Measurements from ENCODE around the gene TMEM120B. TPM values are rescaled to one million over a fixed set of nuclear protein-coding genes. Genes with fewer than 3 reads are reported as not detected.

TMEM120B gene
- total RNA-seq, 1 donor from 2014 or later, result 9.7 TPM

DNA sequence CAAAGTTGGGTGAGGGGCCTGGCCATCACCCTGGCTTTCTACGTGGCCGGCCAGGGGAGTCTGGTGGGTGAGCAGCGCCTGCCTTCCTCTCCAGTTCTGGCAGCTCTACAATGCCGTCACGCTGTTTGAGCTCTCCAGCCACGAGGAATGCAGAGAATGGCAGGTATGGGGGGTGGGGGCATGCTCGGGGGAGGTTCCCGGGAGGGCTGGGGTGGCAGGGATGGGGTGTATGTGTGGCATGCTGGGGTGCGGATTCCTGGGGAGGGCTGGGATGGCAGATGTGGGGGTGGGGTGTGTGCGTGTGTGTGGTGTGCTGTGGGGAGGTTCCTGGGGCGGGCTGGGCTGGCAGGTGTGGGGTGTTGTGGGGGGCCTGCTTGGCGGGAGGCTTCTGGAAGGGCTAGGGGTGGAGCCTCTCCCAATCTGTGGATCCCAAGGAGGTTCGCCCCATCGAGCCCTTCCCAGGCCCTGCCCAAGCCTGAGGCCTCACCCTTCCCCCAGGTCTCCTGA lies 62.5 kb downstream of the TMEM120B start:
- H3K27me3 ChIP-seq, result no peaks in the 10 kb centered on the region
- intact Hi-C loops (cut with DNase I), result no loop called here
- H3K9me3 ChIP-seq, result no peaks in the 10 kb centered on the region
- H3K27ac ChIP-seq, result no peak overlapping the region
- no peak for DNase-seq (ENCODE audit: low spot score in 2 of 2)
- no peaks in the 10 kb centered on the region for H3K4me1 ChIP-seq
- peaks cover 0 to 3% of the 10 kb centered on the region in 2 donors for H3K36me3 ChIP-seq
- H3K4me3 ChIP-seq, result no peak overlapping the region
- TF ChIP-seq, protein P1, sequence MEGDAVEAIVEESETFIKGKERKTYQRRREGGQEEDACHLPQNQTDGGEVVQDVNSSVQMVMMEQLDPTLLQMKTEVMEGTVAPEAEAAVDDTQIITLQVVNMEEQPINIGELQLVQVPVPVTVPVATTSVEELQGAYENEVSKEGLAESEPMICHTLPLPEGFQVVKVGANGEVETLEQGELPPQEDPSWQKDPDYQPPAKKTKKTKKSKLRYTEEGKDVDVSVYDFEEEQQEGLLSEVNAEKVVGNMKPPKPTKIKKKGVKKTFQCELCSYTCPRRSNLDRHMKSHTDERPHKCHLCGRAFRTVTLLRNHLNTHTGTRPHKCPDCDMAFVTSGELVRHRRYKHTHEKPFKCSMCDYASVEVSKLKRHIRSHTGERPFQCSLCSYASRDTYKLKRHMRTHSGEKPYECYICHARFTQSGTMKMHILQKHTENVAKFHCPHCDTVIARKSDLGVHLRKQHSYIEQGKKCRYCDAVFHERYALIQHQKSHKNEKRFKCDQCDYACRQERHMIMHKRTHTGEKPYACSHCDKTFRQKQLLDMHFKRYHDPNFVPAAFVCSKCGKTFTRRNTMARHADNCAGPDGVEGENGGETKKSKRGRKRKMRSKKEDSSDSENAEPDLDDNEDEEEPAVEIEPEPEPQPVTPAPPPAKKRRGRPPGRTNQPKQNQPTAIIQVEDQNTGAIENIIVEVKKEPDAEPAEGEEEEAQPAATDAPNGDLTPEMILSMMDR (IDR thresholded peaks at IDR 0.05), result no peak

- intact Hi-C loops (cut with DNase I), result no loop called here
- H3K27ac ChIP-seq, result no peak overlapping the region
Observed at GRCh38 chr12:121775501-121775900, 62.9 kb downstream of the TMEM120B start.

DNA sequence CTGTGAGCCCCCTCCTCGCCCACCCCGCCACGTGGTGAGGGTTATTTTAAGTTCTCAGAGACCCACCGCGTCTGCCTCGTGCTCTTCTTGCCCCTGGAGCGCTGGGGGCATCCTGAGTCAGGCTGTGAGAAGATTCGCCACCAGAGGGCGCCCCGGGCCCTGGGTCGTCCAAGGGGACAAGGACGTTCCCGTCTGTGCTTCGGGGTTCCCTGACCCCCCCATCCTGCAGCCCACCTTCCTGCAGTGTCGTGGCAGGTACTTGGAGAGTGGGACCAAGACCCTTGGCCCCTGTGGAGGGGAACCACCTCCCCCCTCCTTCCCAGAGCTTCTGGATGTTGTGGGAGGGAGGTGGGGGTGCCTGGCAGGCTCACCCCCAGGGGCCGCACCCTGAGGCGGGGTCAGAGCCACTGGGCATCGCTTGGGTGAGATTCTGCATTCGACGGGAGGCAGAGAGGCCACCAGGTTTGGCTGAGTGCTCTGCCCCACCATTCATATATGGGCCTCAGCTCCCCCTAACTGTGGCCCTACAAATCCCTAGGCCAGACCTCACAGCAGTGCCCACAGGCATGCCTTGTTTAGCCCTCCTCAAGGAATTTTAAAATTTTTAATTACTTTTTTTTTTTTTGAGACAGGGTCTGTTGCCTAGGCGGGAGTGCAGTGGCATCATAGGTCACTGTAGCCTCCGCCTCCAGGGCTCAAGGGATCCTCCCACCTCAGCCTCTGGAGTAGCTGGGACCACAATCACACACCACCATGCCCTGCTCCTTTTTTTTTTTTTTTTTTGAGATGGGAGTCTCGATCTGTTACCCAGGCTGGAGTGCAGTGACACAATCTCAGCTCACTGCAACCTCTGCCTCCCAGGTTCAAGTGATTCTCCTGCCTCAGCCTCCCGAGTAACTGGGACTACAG lies 63.9 kb downstream of the TMEM120B start:
- no peaks in the 10 kb centered on the region for H3K9me3 ChIP-seq
- H3K4me1 ChIP-seq, result peaks cover under 1 to 1% of the 10 kb centered on the region in 2 donors
- H3K36me3 ChIP-seq, result peaks cover 0 to 6% of the 10 kb centered on the region in 2 donors
- peak in 1 of 2 donors; percentile 87 for DNase-seq (ENCODE audit: low spot score in 2 of 2)
- H3K4me3 ChIP-seq, result no peak overlapping the region
- intact Hi-C loops (cut with DNase I), result loop anchor here (1.0 kb wide), 2 partner anchors 18 to 36 kb away; no protein-coding TSS in a partner anchor
- TF ChIP-seq, protein P1 (IDR thresholded peaks at IDR 0.05), result peak; percentile 74 to 85 (median 82)
- H3K27ac ChIP-seq, result no peak overlapping the region
- H3K27me3 ChIP-seq, result no peaks in the 10 kb centered on the region

More at GRCh38 chr12:121775501-121775900, 62.9 kb downstream of the TMEM120B start:
- Histone ChIP-seq H3K36me3 (peaks cover 0 to 3% of the 10 kb centered on the region in 2 donors), H3K4me3 (no peak overlapping the region), H3K4me1 (no peaks in the 10 kb centered on the region), H3K9me3 (no peaks in the 10 kb centered on the region), H3K27me3 (no peaks in the 10 kb centered on the region)
- TF ChIP-seq, protein P1 (IDR thresholded peaks at IDR 0.05), result no peak
- no peak for DNase-seq (ENCODE audit: low spot score in 2 of 2)

- no peak for DNase-seq (ENCODE audit: low spot score in 2 of 2)
- intact Hi-C loops (cut with DNase I), result no loop called here
- Histone ChIP-seq H3K36me3 (peaks cover 0 to 6% of the 10 kb centered on the region in 2 donors), H3K4me3 (no peak overlapping the region), H3K4me1 (peaks cover 4 to 9% of the 10 kb centered on the region in 2 donors), H3K9me3 (no peaks in the 10 kb centered on the region), H3K27ac (no peak overlapping the region), H3K27me3 (no peaks in the 10 kb centered on the region)
- TF ChIP-seq, protein P1 (IDR thresholded peaks at IDR 0.05), result no peak
Observed at GRCh38 chr12:121778567-121779421, 66.2 kb downstream of the TMEM120B start.

DNA sequence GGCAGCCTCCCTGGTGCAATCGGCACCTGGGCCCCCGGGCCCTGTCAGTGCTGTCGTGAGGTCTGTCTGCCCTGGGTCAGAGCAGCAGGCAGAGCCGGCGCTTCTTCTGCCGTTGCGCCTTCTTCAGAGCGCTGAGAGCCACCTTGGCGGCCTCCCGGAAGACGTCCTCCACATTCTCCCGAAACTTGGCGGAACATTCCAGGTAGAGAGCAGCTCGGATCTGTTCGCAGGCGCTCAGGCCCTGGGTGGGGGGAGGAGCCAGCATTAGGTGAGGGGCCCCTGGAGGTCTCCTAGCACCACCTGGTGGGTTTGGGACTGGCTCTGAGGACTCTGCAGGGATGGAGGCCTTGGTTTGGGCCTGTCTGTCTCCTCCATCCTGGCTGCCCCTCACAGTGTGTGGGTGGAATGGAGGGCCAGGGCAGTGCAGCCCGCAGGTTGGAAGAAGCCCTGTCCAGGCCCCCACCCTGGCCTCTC lies 66.9 kb downstream of the TMEM120B start:
- no peaks in the 10 kb centered on the region for H3K9me3 ChIP-seq
- TF ChIP-seq, protein P1 (IDR thresholded peaks at IDR 0.05), result no peak
- H3K4me1 ChIP-seq, result peaks cover 4 to 9% of the 10 kb centered on the region in 2 donors
- no peak overlapping the region for H3K4me3 ChIP-seq
- no peak overlapping the region for H3K27ac ChIP-seq
- H3K27me3 ChIP-seq, result no peaks in the 10 kb centered on the region
- no peak for DNase-seq (ENCODE audit: low spot score in 2 of 2)
- intact Hi-C loops (cut with DNase I), result no loop called here
- peaks cover 0 to 6% of the 10 kb centered on the region in 2 donors for H3K36me3 ChIP-seq

All from ascending aorta (tissue), 2 donors.